SH-SY5Y (cell line): Measurements from ENCODE around the gene TTC1.

ENCODE experiments used
- GATA2 ChIP-seq: IDR thresholded peaks from 2 replicates; pipeline ENCODE4 v1.6.1; 2011; ENCODE audit warnings: mild to moderate bottlenecking, low read depth, low read length
- GATA3 ChIP-seq: IDR thresholded peaks from 2 replicates; pipeline ENCODE4 v1.6.1; 2011; ENCODE audit warnings: low read depth, mild to moderate bottlenecking, low read length, moderate library complexity

The TTC1 gene

GRCh38 chr5:159982421-159983173, 26.3 kb upstream of the TTC1 start:
- TF ChIP-seq GATA2 (no peak), GATA3 (no peak)

DNA sequence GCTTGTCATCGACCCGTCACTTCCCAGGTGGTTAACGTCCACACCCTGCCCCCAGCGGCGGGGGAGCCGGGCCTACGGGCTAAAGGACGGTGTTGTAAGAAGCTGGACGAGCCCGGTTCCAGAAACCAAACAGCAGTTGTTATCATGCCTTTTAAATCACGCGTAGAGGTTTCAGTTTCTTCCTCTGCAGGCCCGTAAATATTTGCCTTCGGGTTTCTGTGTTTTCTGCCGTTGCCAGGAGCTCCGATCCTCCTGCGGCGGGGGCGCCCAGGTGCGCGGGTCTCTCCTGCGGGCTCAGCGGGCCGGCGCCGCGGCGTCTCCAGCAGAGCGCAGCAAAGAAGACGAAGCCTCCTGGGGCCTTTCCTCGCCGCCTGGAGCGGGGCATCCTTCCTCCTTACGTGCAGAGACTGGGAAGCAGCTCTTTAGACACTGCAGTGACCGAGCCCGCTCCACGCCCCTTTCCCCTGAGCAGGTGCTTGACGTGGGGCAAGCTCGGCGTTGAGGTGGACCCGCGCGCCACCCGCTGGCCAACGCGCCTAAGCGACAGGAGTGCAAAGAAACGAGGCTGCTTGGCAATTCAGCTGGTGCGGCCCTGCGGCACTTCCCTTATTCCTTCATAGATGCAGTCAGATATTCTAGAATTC, 21.8 kb upstream of the TTC1 start:
- TF ChIP-seq GATA2, result no peak
- no peak for TF ChIP-seq GATA3

DNA sequence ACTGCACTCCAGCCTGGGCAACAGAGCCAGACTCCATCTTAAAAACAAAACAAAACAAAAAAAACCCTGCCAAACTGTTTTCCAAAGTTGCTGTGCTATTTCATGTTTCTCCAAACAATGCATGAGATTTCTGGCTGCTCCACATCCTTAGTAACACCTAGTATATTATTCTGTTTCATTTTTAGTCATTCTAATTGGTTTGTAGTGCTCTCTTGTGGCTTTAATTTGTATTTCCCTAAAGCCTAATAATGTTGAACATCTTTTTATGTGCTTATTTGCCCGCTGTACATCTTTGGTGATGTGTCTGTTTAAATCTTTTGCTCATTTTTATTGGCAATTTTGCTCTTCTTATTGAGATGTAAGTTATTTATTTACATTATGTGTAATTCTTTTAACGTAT, 18.4 kb upstream of the TTC1 start:
- no peak for TF ChIP-seq GATA3
- TF ChIP-seq GATA2, result no peak

DNA sequence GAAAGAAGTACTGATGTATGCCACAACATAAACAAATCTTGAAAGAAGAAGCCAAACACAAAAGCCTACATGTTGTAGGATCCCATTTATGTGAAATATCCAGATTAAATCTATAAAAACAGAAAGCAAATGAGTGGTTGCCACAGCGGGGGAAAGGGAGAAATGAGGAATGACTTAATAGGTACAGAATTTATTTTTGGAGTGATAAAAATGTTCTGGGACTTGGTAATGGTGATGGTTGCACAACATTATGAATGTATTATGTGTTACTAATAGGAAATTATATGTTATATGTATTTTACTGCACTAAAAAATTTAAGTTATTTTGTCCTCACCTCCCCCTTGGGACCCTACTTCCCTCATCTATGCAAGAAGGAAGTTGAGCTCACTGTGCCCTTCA, 16.4 kb upstream of the TTC1 start:
- TF ChIP-seq GATA3 (no peak), GATA2 (no peak)

DNA sequence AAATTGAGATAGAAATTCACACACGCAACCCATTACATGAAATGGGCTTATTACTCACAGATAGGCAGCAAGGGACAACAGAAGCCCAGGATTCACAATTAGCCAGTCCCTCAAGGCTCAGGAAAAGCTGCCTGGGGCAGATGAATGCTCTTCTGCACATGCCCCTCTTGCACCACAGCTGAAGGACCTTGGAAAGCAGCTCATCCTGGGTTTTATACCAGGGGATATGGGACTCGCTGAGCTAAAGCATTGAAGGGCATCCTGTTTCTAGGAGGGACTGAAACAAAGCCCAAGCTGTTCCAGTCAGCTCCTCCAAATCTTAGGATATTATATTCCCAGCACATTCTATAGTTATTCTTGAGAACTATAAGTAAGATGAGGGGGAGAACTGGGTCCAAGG, 15.7 kb upstream of the TTC1 start:
- no peak for TF ChIP-seq GATA2
- TF ChIP-seq GATA3, result no peak

- TF ChIP-seq GATA2 (no peak), GATA3 (no peak)
These were observed 13.0 kb upstream of the TTC1 start for GRCh38 chr5:159995907-159996306.

DNA sequence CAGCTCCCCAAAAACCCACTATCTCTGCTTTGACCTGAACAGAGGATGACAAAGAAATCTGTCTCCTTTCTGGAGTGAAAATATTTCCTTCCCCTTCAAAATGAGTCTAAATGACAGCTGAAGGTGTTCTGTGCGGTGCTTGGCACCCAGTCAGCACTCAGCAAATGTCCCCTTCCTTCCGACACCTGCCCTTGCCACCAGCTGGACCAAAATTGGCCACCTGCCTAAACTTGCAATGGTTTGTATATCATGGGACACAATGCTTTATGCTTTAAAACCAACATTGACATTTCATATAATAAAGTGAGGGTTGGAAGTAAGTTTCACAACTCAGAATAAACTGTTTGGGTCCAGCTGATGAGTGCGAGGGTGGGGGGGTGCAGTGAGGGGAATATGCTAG, 7.5 kb upstream of the TTC1 start:
- no peak for TF ChIP-seq GATA3
- TF ChIP-seq GATA2, result no peak

DNA sequence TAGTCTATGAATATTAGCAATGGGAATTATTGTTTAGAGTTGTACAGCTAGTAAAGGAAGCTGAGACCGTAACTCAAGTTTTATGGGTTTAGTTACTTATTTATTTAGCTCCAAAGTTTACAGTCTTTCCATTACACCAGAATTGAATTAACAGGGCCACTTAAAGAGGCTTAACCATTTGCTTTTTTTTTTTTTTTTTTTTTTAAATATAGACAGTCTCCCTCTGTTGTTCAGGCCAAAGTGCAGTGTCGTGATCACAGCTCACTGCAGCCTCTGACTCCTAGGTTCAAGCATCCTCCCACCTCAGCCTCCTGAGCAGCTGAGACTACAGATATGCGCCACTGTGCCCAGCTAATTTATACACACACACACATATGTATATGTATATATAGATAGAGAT, 1.4 kb upstream of the TTC1 start:
- TF ChIP-seq GATA3 (no peak), GATA2 (no peak)

- TF ChIP-seq GATA3 (no peak), GATA2 (no peak)
These were observed 651 bp downstream of the TTC1 start for GRCh38 chr5:160009591-160009989.

GRCh38 chr5:160011471-160011870, 2.5 kb downstream of the TTC1 start:
- TF ChIP-seq GATA2, result no peak
- no peak for TF ChIP-seq GATA3

GRCh38 chr5:160018945-160019625, 10.1 kb downstream of the TTC1 start:
- no peak for TF ChIP-seq GATA2
- TF ChIP-seq GATA3, result no peak

GRCh38 chr5:160020266-160020770, 11.4 kb downstream of the TTC1 start:
- TF ChIP-seq GATA2 (no peak), GATA3 (no peak)

- TF ChIP-seq GATA3, result no peak
- TF ChIP-seq GATA2, result no peak
These were observed 12.0 kb downstream of the TTC1 start for GRCh38 chr5:160020964-160021363.

- no peak for TF ChIP-seq GATA2
- no peak for TF ChIP-seq GATA3
These were observed 13.0 kb downstream of the TTC1 start for GRCh38 chr5:160021831-160022446.
